AG09309 (cell line): ENCODE data around the gene SLAMF7.

ENCODE experiments used
- DNase-seq: peaks from one replicate; pipeline ENCODE4 v3.0.0-alpha.2; 2010; ENCODE audit warnings: low read depth
- H3K4me3 ChIP-seq: 2 replicates; pipeline ENCODE4 v1.5.1; 2011; ENCODE audit warnings: mild to moderate bottlenecking, low read depth, low read length, moderate library complexity; ENCODE audit not compliant: control insufficient read depth
- CTCF ChIP-seq: IDR thresholded peaks from 2 replicates; pipeline ENCODE4 v1.5.1; 2011; ENCODE audit warnings: mild to moderate bottlenecking, low read depth, low read length, inconsistent platforms; ENCODE audit not compliant: insufficient read depth, control insufficient read depth; ENCODE audit errors: missing control alignments

SLAMF7 gene

DNA sequence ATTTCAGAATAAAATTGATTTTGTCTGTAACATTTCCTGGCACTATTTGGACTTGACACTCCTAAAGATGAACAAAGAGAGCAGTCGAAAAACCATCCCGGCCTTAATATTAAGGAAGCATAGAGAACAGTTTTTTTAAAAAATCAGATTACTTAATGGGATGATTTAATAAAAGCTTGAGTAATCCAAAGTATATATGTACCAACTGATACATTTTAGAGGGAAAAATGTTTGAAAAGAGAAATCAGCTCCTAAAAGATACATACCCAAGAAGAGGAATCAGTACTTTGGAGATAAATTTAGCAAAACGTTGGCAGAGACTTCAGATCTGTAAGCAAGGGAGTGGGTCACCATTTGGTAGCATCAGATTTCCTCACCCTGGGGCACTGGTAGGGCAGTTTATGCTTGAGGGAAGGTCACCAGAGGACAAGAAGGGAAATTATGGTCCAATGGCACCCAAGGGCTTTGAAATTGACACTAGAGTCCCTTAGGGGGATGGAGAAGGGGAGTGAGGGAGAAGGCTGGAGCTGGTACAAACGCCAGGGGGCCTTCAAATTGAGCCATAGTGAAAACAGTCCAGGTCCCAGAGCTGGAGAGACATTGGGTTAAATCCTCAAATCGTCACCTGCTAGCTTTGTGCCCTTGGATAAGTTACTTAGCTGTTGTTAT lies 5.9 kb downstream of the SLAMF7 start:
- no peak for DNase-seq
- no peak for TF ChIP-seq CTCF
- H3K4me3 ChIP-seq: no peak overlapping the region

DNA sequence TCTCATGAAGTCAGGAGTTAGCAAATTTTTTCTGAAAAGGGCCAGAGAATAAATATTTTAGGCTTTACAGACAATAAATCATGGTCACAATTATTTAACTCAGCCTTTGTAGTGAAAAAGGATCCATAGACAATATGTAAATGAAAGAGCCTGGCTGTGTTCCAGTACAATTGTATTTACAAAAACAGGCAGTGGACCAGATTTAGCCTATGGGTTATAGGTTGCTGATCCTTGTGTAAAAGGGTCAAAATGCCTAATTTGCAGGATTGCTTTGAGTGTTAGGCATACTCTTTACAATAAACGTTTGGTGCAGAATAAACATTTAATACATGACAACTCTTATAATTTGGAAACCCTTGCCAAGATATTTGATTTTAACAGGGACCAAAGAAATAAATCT lies 6.5 kb downstream of the SLAMF7 start:
- no peak for TF ChIP-seq CTCF
- DNase-seq: no peak
- no peak overlapping the region for H3K4me3 ChIP-seq

DNA sequence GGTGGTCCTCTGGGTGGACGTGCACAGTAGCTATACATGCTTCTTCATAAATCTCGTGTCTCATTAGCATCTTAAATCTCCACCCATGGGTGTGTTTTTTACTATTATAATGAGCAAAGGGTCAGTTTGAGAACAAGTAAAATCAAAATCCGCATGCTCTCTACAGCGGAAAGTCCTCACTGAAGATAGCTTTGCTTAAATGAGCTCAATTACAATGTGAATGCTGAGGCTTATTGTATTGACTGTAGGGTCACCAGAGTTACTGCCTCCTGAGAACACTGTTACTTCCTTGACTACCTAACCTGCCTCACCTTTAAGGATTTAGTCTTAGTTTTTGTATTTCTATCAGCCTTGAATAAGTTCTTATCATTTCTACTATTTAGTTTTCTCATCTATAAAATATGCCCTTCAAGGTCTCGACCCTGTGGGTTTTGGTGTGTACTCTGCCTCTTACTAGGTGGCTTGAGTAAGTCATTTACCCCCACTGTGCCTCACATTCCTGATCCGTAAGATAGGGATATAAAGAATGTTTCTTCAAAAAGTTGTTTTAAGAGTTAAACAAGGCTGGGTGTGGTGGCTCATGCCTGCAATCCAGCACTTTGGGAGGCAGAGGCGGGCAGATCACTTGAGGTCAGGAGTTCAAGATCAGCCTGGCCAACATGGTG lies 7.9 kb downstream of the SLAMF7 start:
- no peak for DNase-seq
- H3K4me3 ChIP-seq: no peak overlapping the region
- TF ChIP-seq CTCF: no peak

GRCh38 chr1:160747717-160748116 lies 8.7 kb downstream of the SLAMF7 start:
- TF ChIP-seq CTCF: no peak
- H3K4me3 ChIP-seq: no peak overlapping the region
- DNase-seq: no peak

- H3K4me3 ChIP-seq: no peak overlapping the region
- no peak for DNase-seq
- TF ChIP-seq CTCF: peak; percentile 14
These were observed 9.3 kb downstream of the SLAMF7 start for GRCh38 chr1:160748181-160748877.

DNA sequence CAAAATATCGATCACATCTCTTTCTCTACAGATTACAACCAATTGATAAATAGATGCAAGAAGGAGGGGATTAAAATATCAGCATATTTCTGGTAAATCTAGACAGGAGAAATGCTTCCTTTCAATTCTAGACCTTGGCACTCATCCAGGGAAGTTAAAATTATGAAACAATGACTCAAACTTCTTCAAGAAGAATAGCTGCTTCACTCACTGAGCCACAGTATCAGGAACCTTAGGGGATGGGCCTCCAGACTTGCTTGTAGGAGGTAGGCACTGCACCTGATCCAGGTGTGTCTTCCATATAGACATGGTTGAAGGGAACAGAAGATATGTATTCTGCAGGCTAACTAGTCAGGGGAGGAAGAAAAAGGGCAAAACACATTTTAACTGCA lies 9.8 kb downstream of the SLAMF7 start:
- no peak for DNase-seq
- TF ChIP-seq CTCF: no peak
- H3K4me3 ChIP-seq: no peak overlapping the region
